VCaP (cell line): ENCODE results near the gene FGF6.

ENCODE experiments used
- H3K27ac ChIP-seq: fragments of 450-650 bp; 2 replicates; pipeline ENCODE4 v1.5.1; 2017
- CTCF ChIP-seq: fragments of 450-650 bp; conservative IDR thresholded peaks from 2 replicates; pipeline ENCODE4 v1.5.1; 2017; ENCODE audit warnings: mild to moderate bottlenecking, moderate library complexity

The FGF6 gene

GRCh38 chr12:4395818-4396217, 49.8 kb downstream of the FGF6 start:
- TF ChIP-seq CTCF, result no peak
- no peak overlapping the region for H3K27ac ChIP-seq

GRCh38 chr12:4393211-4393610, 52.4 kb downstream of the FGF6 start:
- no peak for TF ChIP-seq CTCF

GRCh38 chr12:4392223-4392742, 53.3 kb downstream of the FGF6 start:
- TF ChIP-seq CTCF, result no peak
- no peak overlapping the region for H3K27ac ChIP-seq

More at GRCh38 chr12:4393211-4393610, 52.4 kb downstream of the FGF6 start:
- no peak overlapping the region for H3K27ac ChIP-seq

- no peak overlapping the region for H3K27ac ChIP-seq
- no peak for TF ChIP-seq CTCF
Measured at GRCh38 chr12:4388662-4389061, 57.0 kb downstream of the FGF6 start.

GRCh38 chr12:4388032-4388431, 57.6 kb downstream of the FGF6 start:
- no peak overlapping the region for H3K27ac ChIP-seq
- no peak for TF ChIP-seq CTCF

- no peak for TF ChIP-seq CTCF
Measured at GRCh38 chr12:4387607-4388006, 58.0 kb downstream of the FGF6 start.

GRCh38 chr12:4386801-4387200, 58.8 kb downstream of the FGF6 start:
- no peak for TF ChIP-seq CTCF
- H3K27ac ChIP-seq, result no peak overlapping the region

More at GRCh38 chr12:4387607-4388006, 58.0 kb downstream of the FGF6 start:
- H3K27ac ChIP-seq, result no peak overlapping the region
